Natural killer cell (primary cell): Measurements from ENCODE around the gene PHACTR4. TPM values are rescaled to one million over a fixed set of nuclear protein-coding genes. Genes with fewer than 3 reads are reported as not detected.

Experiments
- ATAC-seq, 3 donors: fragments of 150-1000 bp in 2 of 3; fragments of 200-7000 bp in 1 of 3; cut with Tn5 transposase; 1 replicate in 1 of 3; 2 replicates in 2 of 3; pipeline ENCODE4 v1.10.0; 2021; ENCODE audit warnings: mild to moderate bottlenecking in 2 of 3, moderate library complexity in 2 of 3
- DNase-seq, 2 donors: peaks; one replicate each; pipeline versions ENCODE4 v3.0.0 to v3.0.0-alpha.2; 2013 to 2021; ENCODE audit warnings: mixed read lengths in 1 of 2
- H3K27ac ChIP-seq: one replicate; pipeline ENCODE4 v1.5.1; 2013; ENCODE audit warnings: mild to moderate bottlenecking, low read length
- H3K27me3 ChIP-seq: one replicate; pipeline ENCODE4 v1.6.1; 2013; ENCODE audit warnings: low read length; ENCODE audit not compliant: control insufficient read depth, insufficient read depth
- H3K36me3 ChIP-seq: one replicate; pipeline ENCODE4 v1.6.1; 2013; ENCODE audit warnings: low read length; ENCODE audit not compliant: control insufficient read depth, insufficient read depth
- H3K4me1 ChIP-seq: one replicate; pipeline ENCODE4 v1.6.1; 2013; ENCODE audit warnings: low read length; ENCODE audit not compliant: control insufficient read depth, insufficient read depth
- H3K4me3 ChIP-seq: one replicate; pipeline ENCODE4 v1.5.1; 2013; ENCODE audit warnings: low read length
- H3K9me3 ChIP-seq: one replicate; pipeline ENCODE4 v1.6.1; 2013; ENCODE audit warnings: low read length; ENCODE audit not compliant: control insufficient read depth, insufficient read depth
- H3K27ac Mint-ChIP-seq, 2 donors: one replicate each; pipeline ENCODE4 v1.8.0; 2022; ENCODE audit warnings: mild to moderate bottlenecking in 2 of 2, mixed read lengths in 2 of 2, moderate library complexity in 1 of 2
- H3K27me3 Mint-ChIP-seq, 2 donors: one replicate each; pipeline ENCODE4 v1.8.0; 2022; ENCODE audit warnings: low read depth in 2 of 2, mixed read lengths in 2 of 2
- H3K36me3 Mint-ChIP-seq: one replicate; pipeline ENCODE4 v1.8.0; 2022; ENCODE audit warnings: mixed read lengths
- H3K4me1 Mint-ChIP-seq, 2 donors: one replicate each; pipeline ENCODE4 v1.8.0; 2022; ENCODE audit warnings: mixed read lengths in 2 of 2
- H3K4me3 Mint-ChIP-seq: one replicate; pipeline ENCODE4 v1.8.0; 2022; ENCODE audit warnings: mild to moderate bottlenecking, moderate library complexity, mixed read lengths
- H3K9me3 Mint-ChIP-seq, 2 donors: one replicate each; pipeline ENCODE4 v1.8.0; 2022; ENCODE audit warnings: mixed read lengths in 2 of 2
- CTCF ChIP-seq: fragments of 200-600 bp; IDR thresholded peaks from one replicate; pipeline ENCODE4 v1.8.0; 2022; ENCODE audit warnings: antibody characterized with exemption
- WGBS: methylation state at CpG from one replicate; pipeline ENCODE4 v1.1.7; 2013; ENCODE audit warnings: missing lambda C conversion rate; ENCODE audit not compliant: insufficient coverage; 5-methylcytosine and 5-hydroxymethylcytosine counted together
- intact Hi-C: fragments of 100-400 bp; cut with micrococcal nuclease; formaldehyde crosslinking; loops from one replicate; pipeline ENCODE4 v1.14.2; 2022
- total RNA-seq, 4 donors: library from RNA; stranded (reverse); fragments of 120-200 nt in 1 of 4; gene quantifications; one replicate each; pipeline versions ENCODE4 v1.2.3 to v1.2.4, GENCODE V29; 2013 to 2022

The PHACTR4 gene
- total RNA-seq, 3 donors from 2014 or later (not counting 1 experiment from before 2014, with no cell fraction given): 35.2 to 50.9 (median 44.2) TPM

GRCh38 chr1:28457678-28458077 is 88.1 kb downstream of the PHACTR4 start:
- Mint-ChIP-seq H3K4me3 (no peak overlapping the region), H3K36me3 (no peaks in the 10 kb centered on the region), H3K4me1 (peaks cover 9 to 16% of the 10 kb centered on the region in 2 donors), H3K9me3 (no peaks in the 10 kb centered on the region), H3K27me3 (no peaks in the 10 kb centered on the region), H3K27ac (no peak overlapping the region)
- Histone ChIP-seq H3K4me3 (no peak overlapping the region), H3K4me1 (no peaks in the 10 kb centered on the region), H3K9me3 (no peaks in the 10 kb centered on the region), H3K27me3 (no peaks in the 10 kb centered on the region), H3K36me3 (peaks cover 6% of the 10 kb centered on the region), H3K27ac (no peak overlapping the region)
- ATAC-seq: no peak
- WGBS: no CpG with 5 or more reads among the region's 1 CpG
- TF ChIP-seq CTCF: no peak
- DNase-seq: no peak
- intact Hi-C loops: no loop called here

- Mint-ChIP-seq H3K27ac (peak overlapping the region in 1 of 2 donors; percentile 32), H3K27me3 (no peaks in the 10 kb centered on the region), H3K4me1 (peaks cover 9 to 10% of the 10 kb centered on the region in 2 donors), H3K4me3 (no peak overlapping the region), H3K36me3 (no peaks in the 10 kb centered on the region), H3K9me3 (no peaks in the 10 kb centered on the region)
- Histone ChIP-seq H3K27ac (no peak overlapping the region), H3K27me3 (no peaks in the 10 kb centered on the region), H3K9me3 (no peaks in the 10 kb centered on the region), H3K36me3 (peaks cover 11% of the 10 kb centered on the region), H3K4me1 (no peaks in the 10 kb centered on the region), H3K4me3 (no peak overlapping the region)
- intact Hi-C loops: no loop called here
- no peak for DNase-seq
- no peak for TF ChIP-seq CTCF
- ATAC-seq: no peak
- WGBS: 98% methylated on average over 3 of the region's 7 CpGs
Observed at GRCh38 chr1:28458237-28459228, 89.0 kb downstream of the PHACTR4 start.

GRCh38 chr1:28466226-28466778 is 96.8 kb downstream of the PHACTR4 start:
- ATAC-seq: no peak
- Histone ChIP-seq H3K36me3 (peaks cover 26% of the 10 kb centered on the region), H3K4me1 (peaks cover 3% of the 10 kb centered on the region), H3K9me3 (no peaks in the 10 kb centered on the region), H3K27me3 (no peaks in the 10 kb centered on the region), H3K4me3 (no peak overlapping the region), H3K27ac (no peak overlapping the region)
- intact Hi-C loops: no loop called here
- no peak for DNase-seq
- H3K4me1 Mint-ChIP-seq: peaks cover 9 to 10% of the 10 kb centered on the region in 2 donors
- peak overlapping the region; percentile 13 to 67 for H3K27ac Mint-ChIP-seq
- no peak overlapping the region for H3K4me3 Mint-ChIP-seq
- no peaks in the 10 kb centered on the region for H3K9me3 Mint-ChIP-seq
- H3K27me3 Mint-ChIP-seq: no peaks in the 10 kb centered on the region
- 55% methylated on average over 3 of the region's 3 CpGs for WGBS
- TF ChIP-seq CTCF: no peak
- H3K36me3 Mint-ChIP-seq: no peaks in the 10 kb centered on the region
